IMR-90 (cell line): ENCODE results near the gene CPSF4.

Source experiments
- CEBPB ChIP-seq: IDR thresholded peaks from 2 replicates; pipeline ENCODE4 v1.6.1; 2012; ENCODE audit warnings: low read depth, low read length, improper control_type of control experiment
- CTCF ChIP-seq: conservative IDR thresholded peaks from 2 replicates; pipeline ENCODE4 v1.5.1; 2012; ENCODE audit warnings: mild to moderate bottlenecking, low read depth, low read length, improper control_type of control experiment
- MAFK ChIP-seq: IDR thresholded peaks from 2 replicates; pipeline ENCODE4 v1.6.1; 2012; ENCODE audit warnings: low read depth, low read length, improper control_type of control experiment
- POLR2A ChIP-seq: IDR thresholded peaks from 2 replicates; pipeline ENCODE4 v1.6.1; 2012; ENCODE audit warnings: mild to moderate bottlenecking, low read depth, low read length
- RAD21 ChIP-seq: IDR thresholded peaks from 2 replicates; pipeline ENCODE4 v1.6.1; 2012; ENCODE audit warnings: low read length, improper control_type of control experiment
- RFX5 ChIP-seq: IDR thresholded peaks from 2 replicates; pipeline ENCODE4 v1.8.0; 2012; ENCODE audit warnings: low read depth, mild to moderate bottlenecking, low read length, moderate library complexity
- SMC3 ChIP-seq: fragments of 150-350 bp; IDR thresholded peaks from 2 replicates; pipeline ENCODE4 v1.6.1; 2016; ENCODE audit warnings: low read depth, mild to moderate bottlenecking, antibody characterized with exemption, low read length, moderate library complexity

DNA sequence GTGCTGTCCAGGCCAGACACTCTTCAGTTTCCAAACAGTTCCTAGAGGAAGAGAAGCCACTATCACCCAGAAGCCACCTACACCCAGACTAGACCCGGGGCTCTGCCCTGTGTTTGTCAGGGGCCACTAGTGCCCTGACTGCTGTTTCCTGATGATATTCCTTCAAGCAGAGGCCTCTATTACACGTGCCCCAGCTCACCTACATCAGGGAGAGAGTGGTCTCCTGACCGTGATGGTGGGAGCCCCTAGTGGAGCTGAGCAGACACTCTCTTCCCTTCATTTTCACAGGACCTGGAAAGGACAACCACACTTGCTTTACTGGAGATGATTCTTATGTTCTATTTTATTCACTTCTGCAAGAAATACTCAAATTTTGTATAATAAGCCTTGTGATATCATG is 52.1 kb downstream of the CPSF4 start:
- no peak for TF ChIP-seq CTCF
- TF ChIP-seq POLR2A: no peak
- TF ChIP-seq MAFK: no peak
- TF ChIP-seq RFX5: no peak
- no peak for TF ChIP-seq RAD21
- TF ChIP-seq CEBPB: no peak
- TF ChIP-seq SMC3: no peak
